T47D (cell line): ENCODE data around the gene YPEL2.

ENCODE experiments used
- DNase-seq, 2 experiments: peaks; one replicate each; pipeline versions ENCODE4 v3.0.0 to v3.0.0-alpha.2; 2011 to 2012; ENCODE audit warnings: low read depth in 1 of 2, low spot score in 1 of 2
- JUND ChIP-seq: IDR thresholded peaks from 2 replicates; pipeline ENCODE4 v1.6.1; 2012; ENCODE audit warnings: low read depth
- in situ Hi-C: cut with HindIII; loops from 2 replicates; pipeline ENCODE4 v1.10.0; 2016; ENCODE audit warnings: low sequenced_read_pairs, low pct_unique_long_range_greater_than_20kb

YPEL2 gene

GRCh38 chr17:59413014-59413766 lies 81.7 kb downstream of the YPEL2 start:
- TF ChIP-seq JUND, result no peak
- DNase-seq, result no peak
- in situ Hi-C loops, result no loop called here

GRCh38 chr17:59415397-59415796 lies 83.9 kb downstream of the YPEL2 start:
- TF ChIP-seq JUND, result no peak
- in situ Hi-C loops, result no loop called here
- no peak for DNase-seq

GRCh38 chr17:59416184-59416583 lies 84.7 kb downstream of the YPEL2 start:
- DNase-seq, result no peak
- TF ChIP-seq JUND, result no peak
- in situ Hi-C loops, result no loop called here

- TF ChIP-seq JUND, result no peak
- in situ Hi-C loops, result no loop called here
- no peak for DNase-seq
Measured at GRCh38 chr17:59417452-59417851, 86.0 kb downstream of the YPEL2 start.

GRCh38 chr17:59418732-59419166 lies 87.3 kb downstream of the YPEL2 start:
- in situ Hi-C loops, result no loop called here
- no peak for TF ChIP-seq JUND
- DNase-seq, result peak in 1 of 2 experiments; percentile 18

- TF ChIP-seq JUND, result no peak
- in situ Hi-C loops, result no loop called here
- no peak for DNase-seq
Measured at GRCh38 chr17:59420901-59421300, 89.4 kb downstream of the YPEL2 start.

GRCh38 chr17:59421722-59422121 lies 90.3 kb downstream of the YPEL2 start:
- in situ Hi-C loops, result no loop called here

GRCh38 chr17:59423137-59423724 lies 91.8 kb downstream of the YPEL2 start:
- no peak for TF ChIP-seq JUND
- no peak for DNase-seq
- in situ Hi-C loops, result no loop called here

More at GRCh38 chr17:59421722-59422121, 90.3 kb downstream of the YPEL2 start:
- no peak for TF ChIP-seq JUND
- no peak for DNase-seq

GRCh38 chr17:59423903-59424302 lies 92.4 kb downstream of the YPEL2 start:
- DNase-seq, result no peak
- in situ Hi-C loops, result no loop called here
- TF ChIP-seq JUND, result no peak

- no peak for TF ChIP-seq JUND
- no peak for DNase-seq
- in situ Hi-C loops, result no loop called here
Measured at GRCh38 chr17:59424331-59424730, 92.9 kb downstream of the YPEL2 start.

GRCh38 chr17:59425085-59425931 lies 93.9 kb downstream of the YPEL2 start:
- TF ChIP-seq JUND, result no peak
- in situ Hi-C loops, result no loop called here
- no peak for DNase-seq

GRCh38 chr17:59426031-59426430 lies 94.6 kb downstream of the YPEL2 start:
- DNase-seq, result no peak
- in situ Hi-C loops, result no loop called here
- no peak for TF ChIP-seq JUND
